GM19193 (cell line): ENCODE results near the gene RET.

Experiments used
- POLR2A ChIP-seq: IDR thresholded peaks from 4 replicates; pipeline ENCODE4 v1.6.1; 2011; ENCODE audit not compliant: insufficient read depth, insufficient read length; ENCODE audit errors: extremely low read depth

The RET gene

GRCh38 chr10:43076876-43077420, at the start of gene RET:
TSS of gene RET (plus strand) at chr10:43077069. CDS start at chr10:43077259, 190 bp downstream.
- no peak for TF ChIP-seq POLR2A

DNA sequence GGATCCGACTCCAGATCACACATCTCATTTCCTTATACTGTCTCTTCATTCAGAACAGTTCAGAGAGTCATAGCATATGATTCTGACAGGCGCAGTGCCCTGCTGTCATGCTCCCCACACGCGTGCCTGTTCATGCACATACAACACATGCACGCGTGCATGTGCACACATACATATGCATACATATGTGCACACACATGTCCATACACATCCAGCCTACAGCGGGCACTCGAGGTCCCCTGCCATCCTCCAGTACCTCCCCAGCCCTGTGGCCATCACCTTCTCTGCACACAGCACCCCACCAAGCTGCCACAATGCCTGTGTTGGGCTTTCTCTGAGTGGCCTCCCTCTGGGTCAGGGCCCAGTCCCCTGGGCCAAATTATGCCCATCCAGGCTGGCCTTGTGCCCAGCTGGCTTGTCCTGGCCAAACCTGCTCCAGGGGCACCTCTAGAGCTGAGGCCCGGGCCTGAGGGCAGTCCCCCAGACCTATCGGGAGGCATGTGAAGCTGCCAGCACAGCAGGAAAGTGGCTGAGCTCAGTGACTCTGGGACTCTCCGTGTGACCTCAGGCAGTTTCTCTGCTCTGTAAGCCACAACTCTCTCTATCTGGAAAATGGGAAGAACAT, 49.4 kb upstream of the RET start:
- no peak for TF ChIP-seq POLR2A

DNA sequence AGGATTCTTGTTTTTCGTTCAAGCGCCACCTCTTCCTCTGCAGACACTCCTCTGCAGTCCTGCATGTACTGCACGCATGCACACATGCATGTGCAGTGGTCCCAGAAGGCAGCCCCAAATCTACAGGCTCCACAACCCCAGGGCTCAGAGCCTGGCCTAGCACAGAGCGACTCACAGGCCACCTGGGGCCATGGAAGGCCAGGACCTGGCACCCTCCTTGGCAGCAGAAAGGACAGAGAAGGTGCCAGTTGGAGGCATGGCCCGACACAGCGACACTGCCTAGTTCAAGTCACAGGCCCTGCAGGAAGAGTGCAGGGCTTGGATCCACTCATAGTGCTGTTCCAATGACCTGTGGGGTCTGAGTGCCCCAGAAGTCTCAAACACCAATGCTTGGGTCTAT, 48.7 kb upstream of the RET start:
- TF ChIP-seq POLR2A: no peak

- no peak for TF ChIP-seq POLR2A
These were observed 47.8 kb upstream of the RET start for GRCh38 chr10:43029043-43029442.

GRCh38 chr10:43032613-43033012, 44.3 kb upstream of the RET start:
- no peak for TF ChIP-seq POLR2A

DNA sequence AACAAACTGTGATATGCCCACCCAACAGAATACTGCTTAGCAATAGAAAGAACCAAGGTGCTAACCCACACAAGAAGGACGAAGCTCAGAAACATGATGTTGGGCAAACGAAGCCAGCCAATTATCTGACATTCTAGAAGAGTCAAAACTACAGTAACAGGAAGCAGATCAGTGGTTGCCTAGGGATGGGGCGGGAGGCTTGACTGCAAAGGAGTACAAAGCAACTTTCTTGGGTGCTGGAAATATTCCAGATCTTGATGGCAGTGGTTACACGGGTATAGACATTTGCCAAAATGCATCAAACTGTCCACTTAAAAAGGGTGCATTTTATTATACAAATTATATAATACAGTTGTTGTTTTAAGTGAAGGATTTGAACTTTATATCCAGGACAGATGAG, 41.1 kb upstream of the RET start:
- no peak for TF ChIP-seq POLR2A

GRCh38 chr10:43036481-43037428, 40.1 kb upstream of the RET start:
- TF ChIP-seq POLR2A: no peak

DNA sequence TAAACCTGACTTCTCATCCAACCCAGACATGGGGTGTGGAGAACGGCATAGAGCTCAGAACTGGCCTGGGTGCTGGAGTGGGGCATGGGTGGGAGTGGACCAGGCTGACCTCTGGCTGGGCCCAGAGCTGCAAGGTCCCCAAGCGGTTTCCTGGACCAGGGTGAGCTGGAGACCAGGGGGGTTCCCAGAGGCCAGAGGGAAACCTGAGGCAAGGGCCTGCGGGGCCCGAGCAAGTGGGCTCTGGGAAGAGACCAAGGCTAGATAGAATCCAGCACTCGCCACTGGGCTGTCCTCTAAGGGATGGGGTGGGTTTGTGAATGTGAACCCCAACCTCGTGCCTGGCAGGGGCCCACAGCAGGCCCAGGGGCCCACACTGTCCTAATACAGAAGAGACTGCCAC, 39.4 kb upstream of the RET start:
- no peak for TF ChIP-seq POLR2A

GRCh38 chr10:43037942-43038782, 38.7 kb upstream of the RET start:
- no peak for TF ChIP-seq POLR2A

DNA sequence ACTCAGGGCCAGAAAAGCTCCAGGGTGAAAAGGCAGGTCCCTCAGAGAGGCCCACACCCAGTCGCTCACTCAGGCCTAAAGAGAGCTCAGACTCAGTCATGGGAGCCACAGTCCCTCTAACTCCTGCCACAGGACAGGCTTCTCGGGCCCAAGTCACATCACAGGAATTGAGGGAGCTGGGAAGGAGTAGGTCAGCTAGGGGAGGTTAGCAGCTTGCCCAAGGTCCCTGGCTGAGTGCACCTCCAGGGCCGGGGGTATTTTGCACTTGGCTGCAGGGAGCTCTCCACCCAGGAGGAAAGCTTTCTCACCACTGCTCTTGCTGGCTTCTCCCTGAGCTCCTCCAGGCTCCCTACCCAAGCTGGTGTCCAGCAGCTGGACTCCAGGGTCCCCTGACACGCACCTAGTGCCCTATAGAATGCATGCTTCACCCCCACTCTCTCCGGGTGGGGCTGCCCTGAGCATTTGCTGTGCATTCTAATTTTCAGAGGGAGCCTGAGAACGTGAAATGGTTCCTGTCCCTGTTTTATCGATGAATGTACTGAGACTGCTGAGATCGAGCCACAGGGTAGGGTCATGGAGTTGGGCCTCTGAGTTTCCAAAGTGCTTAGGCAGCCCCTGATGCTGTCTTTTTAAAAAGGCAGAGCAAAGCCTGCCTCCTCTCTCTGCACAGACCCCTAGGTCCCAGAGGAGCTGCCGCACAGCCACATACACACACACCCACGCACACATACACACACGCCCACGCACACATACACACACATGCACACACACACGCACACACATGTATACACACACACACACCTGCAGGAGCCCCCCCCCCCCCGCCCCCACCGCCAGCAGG, 37.9 kb upstream of the RET start:
- TF ChIP-seq POLR2A: no peak

DNA sequence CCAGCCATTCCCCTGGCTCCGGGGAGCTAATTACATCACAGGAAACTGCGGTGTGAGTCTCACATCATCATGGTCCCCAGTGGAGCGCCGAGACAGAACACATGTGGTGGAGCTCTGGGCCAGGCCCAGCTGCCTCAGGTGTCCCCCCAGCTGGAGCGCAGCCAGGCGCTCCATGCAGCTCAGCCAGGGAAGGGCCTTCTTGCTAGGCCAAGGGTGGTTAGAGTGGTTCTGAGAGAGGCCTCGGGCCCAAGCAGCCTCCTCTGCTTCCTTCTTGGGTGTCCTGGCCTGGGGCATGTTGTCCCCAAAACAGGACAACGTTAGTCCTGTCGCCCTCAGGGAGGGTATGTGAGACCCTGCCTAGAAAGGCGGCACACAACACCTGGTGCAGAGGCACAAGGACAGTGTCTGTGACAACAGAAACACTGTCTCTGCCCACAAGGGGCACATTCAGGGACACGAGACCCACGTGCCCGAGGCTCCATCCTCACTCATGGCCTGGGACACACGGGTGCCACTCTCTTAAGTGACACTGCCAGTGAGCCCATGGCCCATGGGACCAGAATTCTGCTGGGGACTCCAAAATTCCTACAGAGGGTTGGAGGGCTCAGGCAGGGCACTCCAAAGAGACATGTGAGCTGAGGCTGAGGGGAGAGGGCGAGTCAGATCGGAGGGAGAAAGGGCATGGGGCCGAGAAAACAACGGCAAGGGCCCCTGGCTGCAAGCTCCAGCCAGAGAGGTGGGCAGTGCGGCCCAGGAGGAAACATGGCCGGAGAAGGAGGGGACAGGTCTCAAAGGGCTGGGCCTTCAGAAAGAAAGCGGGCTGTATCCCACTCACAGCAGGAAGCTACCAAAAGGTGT, 37.0 kb upstream of the RET start:
- TF ChIP-seq POLR2A: no peak

DNA sequence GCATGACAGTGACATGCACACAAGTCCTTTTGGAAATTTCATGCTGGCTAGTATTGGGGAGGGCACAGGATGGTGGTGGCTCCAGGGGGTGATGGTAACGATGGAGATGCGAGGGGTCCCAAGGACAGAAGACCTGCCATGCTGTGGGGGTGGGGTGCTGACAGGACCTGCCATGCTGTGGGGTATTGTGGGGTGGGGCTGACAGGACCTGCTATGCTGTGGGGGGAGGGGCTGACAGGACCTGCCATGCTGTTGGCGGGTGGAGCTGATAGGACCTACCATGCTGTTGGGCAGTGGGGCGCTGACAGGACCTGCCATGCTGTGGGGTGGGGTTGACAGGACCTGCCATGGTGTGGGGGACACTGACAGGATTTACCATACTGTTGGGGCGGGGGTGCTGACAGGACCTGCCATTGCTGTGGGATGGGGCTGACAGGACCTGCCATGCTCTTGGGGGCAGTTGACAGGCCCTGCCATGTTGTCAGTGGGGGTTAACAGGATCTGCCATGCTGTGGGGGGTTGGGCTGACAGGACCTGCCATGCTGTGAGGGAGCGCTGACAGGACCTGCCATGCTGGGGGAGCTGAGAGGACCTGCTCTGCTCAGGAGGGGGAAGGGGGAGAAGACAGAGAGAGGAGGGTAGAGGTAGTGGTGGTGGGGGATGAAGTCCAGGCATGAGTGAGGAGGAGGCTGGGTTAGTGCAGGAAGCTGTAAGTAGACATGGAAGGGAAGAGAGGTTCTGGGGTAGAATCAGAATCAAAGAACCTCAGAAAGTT, 36.2 kb upstream of the RET start:
- no peak for TF ChIP-seq POLR2A
